GM06990 (cell line): ENCODE results near the gene CLCN2.

ENCODE experiments used
- DNase-seq: peaks from one replicate; pipeline ENCODE4 v3.0.0-alpha.2; 2011; ENCODE audit not compliant: insufficient read length; ENCODE audit errors: extremely low read depth
- H3K27me3 ChIP-seq: replicated peaks from 2 replicates; pipeline ENCODE4 v1.6.0; 2011; ENCODE audit warnings: low read length; ENCODE audit not compliant: control insufficient read depth, insufficient read depth
- H3K36me3 ChIP-seq: 2 replicates; pipeline ENCODE4 v1.5.1; 2011; ENCODE audit warnings: low read length; ENCODE audit not compliant: control insufficient read depth, insufficient read depth
- H3K4me3 ChIP-seq: replicated peaks from 2 replicates; pipeline ENCODE4 v1.5.1; 2011; ENCODE audit warnings: low read depth, mild to moderate bottlenecking, control low read depth, low read length
- CTCF ChIP-seq: IDR thresholded peaks from 2 replicates; pipeline ENCODE4 v1.5.1; 2011; ENCODE audit warnings: low read length, control low read depth, mild to moderate bottlenecking, inconsistent platforms; ENCODE audit not compliant: insufficient read depth, poor library complexity, severe bottlenecking

The CLCN2 gene

GRCh38 chr3:184336547-184337398 lies 24.6 kb downstream of the CLCN2 start:
- no peak for DNase-seq
- no peak for TF ChIP-seq CTCF
- H3K36me3 ChIP-seq, result peaks cover 18% of the 10 kb centered on the region
- peak overlapping the region; percentile 72 for H3K4me3 ChIP-seq
- no peaks in the 10 kb centered on the region for H3K27me3 ChIP-seq

- Histone ChIP-seq H3K36me3 (peaks cover 24% of the 10 kb centered on the region), H3K4me3 (peak overlapping the region; percentile 72), H3K27me3 (no peaks in the 10 kb centered on the region)
- DNase-seq, result peak; percentile 82
- TF ChIP-seq CTCF, result no peak
Measured at GRCh38 chr3:184335661-184336546, 25.5 kb downstream of the CLCN2 start.

- no peak for TF ChIP-seq CTCF
- no peak for DNase-seq
- Histone ChIP-seq H3K36me3 (peaks cover 24% of the 10 kb centered on the region), H3K4me3 (peak overlapping the region; percentile 72), H3K27me3 (no peaks in the 10 kb centered on the region)
Measured at GRCh38 chr3:184335291-184335660, 26.1 kb downstream of the CLCN2 start.

- Histone ChIP-seq H3K36me3 (peaks cover 25% of the 10 kb centered on the region), H3K27me3 (no peaks in the 10 kb centered on the region), H3K4me3 (no peak overlapping the region)
- no peak for DNase-seq
- TF ChIP-seq CTCF, result no peak
Measured at GRCh38 chr3:184334470-184335158, 26.8 kb downstream of the CLCN2 start.

GRCh38 chr3:184333700-184334099 lies 27.7 kb downstream of the CLCN2 start:
- H3K36me3 ChIP-seq, result peaks cover 29% of the 10 kb centered on the region
- no peak for TF ChIP-seq CTCF
- H3K27me3 ChIP-seq, result no peaks in the 10 kb centered on the region
- DNase-seq, result no peak
- H3K4me3 ChIP-seq, result no peak overlapping the region
